GM10847 (cell line): ENCODE data around the gene CERS6.

Experiments
- POLR2A ChIP-seq: IDR thresholded peaks from 2 replicates; pipeline ENCODE4 v1.6.1; 2011; ENCODE audit not compliant: insufficient read length; ENCODE audit errors: extremely low read depth

Gene CERS6

GRCh38 chr2:168560817-168561499 is 104.9 kb downstream of the CERS6 start:
- no peak for TF ChIP-seq POLR2A

- TF ChIP-seq POLR2A = no peak
Observed at GRCh38 chr2:168561991-168562390, 105.9 kb downstream of the CERS6 start.

- no peak for TF ChIP-seq POLR2A
Observed at GRCh38 chr2:168562971-168563370, 106.9 kb downstream of the CERS6 start.

GRCh38 chr2:168564641-168565040 is 108.6 kb downstream of the CERS6 start:
- TF ChIP-seq POLR2A = no peak

GRCh38 chr2:168565112-168565511 is 109.0 kb downstream of the CERS6 start:
- TF ChIP-seq POLR2A = no peak

- TF ChIP-seq POLR2A = no peak
Observed at GRCh38 chr2:168565512-168565911, 109.4 kb downstream of the CERS6 start.

- no peak for TF ChIP-seq POLR2A
Observed at GRCh38 chr2:168566974-168567665, 111.0 kb downstream of the CERS6 start.

GRCh38 chr2:168567836-168568235 is 111.8 kb downstream of the CERS6 start:
- no peak for TF ChIP-seq POLR2A

GRCh38 chr2:168568476-168569267 is 112.6 kb downstream of the CERS6 start:
- TF ChIP-seq POLR2A = no peak

- no peak for TF ChIP-seq POLR2A
Observed at GRCh38 chr2:168571061-168571460, 115.0 kb downstream of the CERS6 start.

GRCh38 chr2:168573128-168573903 is 117.2 kb downstream of the CERS6 start:
- no peak for TF ChIP-seq POLR2A

GRCh38 chr2:168574856-168575630 is 119.0 kb downstream of the CERS6 start:
- TF ChIP-seq POLR2A = no peak

- TF ChIP-seq POLR2A = no peak
Observed at GRCh38 chr2:168577885-168578284, 121.8 kb downstream of the CERS6 start.

- TF ChIP-seq POLR2A = no peak
Observed at GRCh38 chr2:168583064-168583709, 127.1 kb downstream of the CERS6 start.
